ENCODE measurements around the gene NLGN4X.

NLGN4X gene

GRCh38 chrX:6151971-6152370 is 76.7 kb downstream of the NLGN4X start:
- DNase-seq (ENCODE audit: low spot score): no peak

DNA sequence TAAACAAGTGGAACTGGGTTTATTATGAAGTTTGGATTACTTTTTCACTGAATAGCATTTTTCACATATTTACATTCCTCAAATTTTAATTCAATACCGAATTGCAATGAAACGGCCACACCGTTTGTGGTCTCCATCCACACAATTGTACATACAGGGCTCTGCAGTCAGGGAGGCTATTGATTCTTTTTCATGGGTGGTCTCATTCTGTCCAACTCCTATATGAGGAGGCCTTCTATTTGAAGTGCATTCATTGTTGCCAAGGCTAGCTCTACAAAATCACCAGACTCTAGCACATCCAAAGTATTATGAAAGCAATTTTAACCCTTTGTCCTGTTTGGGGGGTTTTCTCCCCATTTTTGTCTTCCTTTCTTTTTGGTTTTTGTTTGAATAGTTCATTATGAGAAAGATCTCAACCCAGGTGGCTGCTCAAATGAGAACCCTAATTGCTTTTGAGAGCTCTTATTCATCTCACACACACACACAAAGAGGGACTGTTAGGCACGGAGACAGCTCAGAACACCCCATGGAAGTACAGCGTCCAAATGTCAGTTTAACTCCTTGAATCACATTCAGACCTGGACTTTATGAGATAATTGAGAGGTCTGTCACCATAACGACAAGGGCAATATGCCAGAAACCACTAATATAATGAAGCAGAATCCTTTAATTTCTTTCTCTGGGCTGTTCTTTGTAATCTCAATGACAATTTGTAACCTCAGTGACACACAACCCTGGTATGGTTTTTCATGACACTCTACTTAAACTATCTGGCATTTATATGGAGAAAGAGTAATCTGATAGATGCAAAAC is 79.4 kb downstream of the NLGN4X start:
- no peak for DNase-seq (ENCODE audit: low spot score)

GRCh38 chrX:6134255-6134654 is 94.4 kb downstream of the NLGN4X start:
- no peak for DNase-seq (ENCODE audit: low spot score)

DNA sequence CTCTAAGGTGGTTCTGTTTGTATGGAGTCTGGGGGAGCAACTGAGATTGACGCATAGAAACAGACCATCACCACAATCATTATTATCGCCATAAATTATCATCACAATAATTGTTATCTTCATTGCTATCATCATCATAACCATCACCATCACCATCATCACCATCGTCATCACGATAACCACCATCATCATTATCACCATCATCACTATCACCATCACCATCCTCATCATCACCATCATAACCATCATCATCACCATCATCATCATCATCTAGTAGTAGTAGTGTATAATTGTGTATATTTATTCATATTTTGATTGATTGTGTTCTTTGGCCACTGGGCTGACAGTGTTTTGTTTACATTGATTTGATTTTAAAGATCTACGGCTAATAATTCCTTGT is 95.7 kb downstream of the NLGN4X start:
- DNase-seq (ENCODE audit: low spot score): no peak

GRCh38 chrX:6131287-6131686 is 97.4 kb downstream of the NLGN4X start:
- no peak for DNase-seq (ENCODE audit: low spot score)

DNA sequence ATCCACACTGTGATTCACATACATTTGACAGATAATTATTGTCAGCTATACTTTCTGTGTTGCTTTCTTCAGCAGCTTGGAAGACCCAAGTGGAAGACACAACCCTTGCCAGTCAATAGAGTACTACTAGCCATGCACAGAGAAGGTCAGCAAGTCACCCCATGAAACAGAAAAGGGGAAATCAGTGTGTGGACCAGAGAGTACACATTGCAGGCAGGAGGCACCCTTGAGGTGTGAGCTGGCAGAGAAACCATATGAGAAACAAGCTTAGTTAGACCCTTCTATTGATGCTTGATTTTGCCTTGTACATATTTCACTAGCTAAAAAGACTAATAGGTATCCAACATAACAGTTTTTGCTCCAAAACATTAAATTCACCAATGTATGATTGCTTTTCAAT is 99.5 kb downstream of the NLGN4X start:
- no peak for DNase-seq (ENCODE audit: low spot score)

DNA sequence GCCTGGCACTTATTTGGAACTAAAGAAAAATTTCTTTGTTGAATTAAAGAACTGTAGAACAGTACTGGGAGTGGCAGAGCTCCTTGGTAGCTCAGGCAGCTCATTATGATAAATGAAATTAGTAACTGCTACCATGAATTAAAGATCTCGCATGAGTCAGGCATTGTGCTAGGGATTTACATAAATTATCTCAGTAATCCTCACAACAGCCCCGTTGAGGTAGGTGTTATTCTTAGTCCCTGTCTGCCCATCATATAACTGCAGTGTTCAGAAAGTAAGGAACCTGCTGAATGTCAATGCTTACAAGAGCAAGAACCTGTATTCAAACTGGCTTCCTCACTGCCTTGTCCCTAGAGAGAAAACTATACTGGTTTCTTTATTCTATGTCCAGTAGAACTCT is 108.3 kb downstream of the NLGN4X start:
- no peak for DNase-seq (ENCODE audit: low spot score)

DNA sequence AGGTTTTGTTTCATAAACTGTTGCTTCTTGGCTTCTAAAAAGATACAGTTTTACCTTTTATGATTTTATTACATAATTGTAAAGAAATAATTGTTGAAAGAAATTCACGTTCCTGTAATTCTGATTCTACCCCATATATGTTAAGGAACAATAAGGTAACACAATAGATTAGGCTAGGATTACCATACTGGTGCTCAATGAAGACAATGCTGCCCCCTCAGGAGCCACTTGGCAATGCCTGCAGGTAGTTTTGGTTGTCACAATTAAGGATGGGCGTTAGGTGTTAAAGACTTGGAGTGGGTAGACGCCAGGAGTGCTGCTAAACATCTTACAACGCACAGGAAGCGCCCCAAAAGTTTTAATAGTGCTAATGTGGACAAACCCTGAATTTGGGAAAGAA is 133.2 kb downstream of the NLGN4X start:
- no peak for DNase-seq (ENCODE audit: low spot score)

- no peak for DNase-seq (ENCODE audit: low spot score)
These were observed 154.1 kb downstream of the NLGN4X start for GRCh38 chrX:6074532-6074931.

GRCh38 chrX:6071731-6072130 is 156.9 kb downstream of the NLGN4X start:
- DNase-seq (ENCODE audit: low spot score): no peak

DNA sequence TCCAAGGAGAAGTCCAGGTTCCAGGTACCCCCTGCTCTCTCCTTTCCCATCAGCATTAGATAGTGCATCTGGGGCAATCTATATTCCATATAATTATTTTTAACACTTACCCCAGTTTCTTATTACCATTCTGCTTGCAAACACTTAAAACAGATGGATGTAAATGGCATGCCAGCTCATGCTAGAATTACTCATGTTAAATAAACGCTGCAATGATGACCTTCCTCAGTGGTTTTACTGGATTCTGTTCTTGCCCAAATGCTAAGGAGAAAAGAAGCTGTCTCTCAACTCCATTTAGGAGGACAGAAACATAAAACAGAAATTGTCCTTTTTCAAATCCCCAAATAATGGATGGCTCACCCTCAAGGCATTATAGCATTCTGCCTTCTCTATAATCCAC is 161.1 kb downstream of the NLGN4X start:
- no peak for DNase-seq (ENCODE audit: low spot score)

GRCh38 chrX:6053141-6053540 is 175.5 kb downstream of the NLGN4X start:
- DNase-seq (ENCODE audit: low spot score): no peak

DNA sequence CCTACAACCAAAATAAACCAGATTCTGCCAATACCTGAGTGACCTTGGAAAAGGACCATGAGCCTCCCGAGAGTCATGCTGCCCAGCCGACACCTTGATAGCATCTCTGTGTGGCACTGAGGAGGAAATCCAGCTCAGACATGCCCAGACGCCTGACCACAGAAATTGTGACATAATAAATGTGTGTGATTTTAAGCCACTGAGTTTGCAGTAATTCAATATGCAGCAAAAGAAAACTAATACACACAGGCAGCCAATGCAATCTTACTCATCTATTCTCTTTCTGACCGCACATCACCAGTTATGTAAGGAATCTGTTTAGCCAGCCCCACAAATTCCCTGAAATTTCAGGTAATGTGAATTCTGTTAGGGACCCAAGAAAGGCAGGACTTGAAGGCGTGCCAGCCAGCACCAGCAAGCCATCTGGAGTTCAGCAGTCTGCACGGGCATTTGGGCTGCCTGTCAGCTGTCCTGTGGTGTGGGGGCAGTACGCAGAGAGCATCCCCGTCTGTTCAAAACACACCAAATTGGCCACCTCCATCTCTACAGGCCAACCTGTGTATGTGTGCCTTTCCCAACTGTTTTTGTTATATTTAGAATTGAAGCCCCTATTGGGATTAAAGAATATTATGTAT is 176.4 kb downstream of the NLGN4X start:
- DNase-seq (ENCODE audit: low spot score): no peak

DNA sequence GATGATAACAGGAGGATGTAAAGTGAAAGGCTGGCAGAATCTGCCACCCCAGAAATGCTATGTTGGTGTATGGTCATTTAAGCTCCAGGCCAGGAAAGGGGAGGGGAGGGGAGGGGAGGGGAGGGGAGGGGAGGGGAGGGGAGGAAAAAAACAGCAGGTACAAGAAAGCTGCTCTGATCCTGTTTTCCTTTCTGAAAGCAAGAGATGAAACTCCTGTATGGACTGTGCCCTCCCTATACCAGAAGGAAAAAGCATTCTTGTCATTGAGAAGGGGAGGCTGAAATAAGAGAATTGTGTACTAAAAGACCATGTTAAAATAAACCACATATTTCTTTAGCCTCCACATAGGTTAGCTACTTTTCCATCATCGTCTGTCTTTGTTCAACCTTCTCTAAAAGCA is 179.5 kb downstream of the NLGN4X start:
- DNase-seq (ENCODE audit: low spot score): no peak

- DNase-seq (ENCODE audit: low spot score): no peak
These were observed 187.0 kb downstream of the NLGN4X start for GRCh38 chrX:6041630-6042029.

GRCh38 chrX:6029014-6029413 is 199.7 kb downstream of the NLGN4X start:
- DNase-seq (ENCODE audit: low spot score): no peak

GRCh38 chrX:6026980-6027379 is 201.7 kb downstream of the NLGN4X start:
- no peak for DNase-seq (ENCODE audit: low spot score)

DNA sequence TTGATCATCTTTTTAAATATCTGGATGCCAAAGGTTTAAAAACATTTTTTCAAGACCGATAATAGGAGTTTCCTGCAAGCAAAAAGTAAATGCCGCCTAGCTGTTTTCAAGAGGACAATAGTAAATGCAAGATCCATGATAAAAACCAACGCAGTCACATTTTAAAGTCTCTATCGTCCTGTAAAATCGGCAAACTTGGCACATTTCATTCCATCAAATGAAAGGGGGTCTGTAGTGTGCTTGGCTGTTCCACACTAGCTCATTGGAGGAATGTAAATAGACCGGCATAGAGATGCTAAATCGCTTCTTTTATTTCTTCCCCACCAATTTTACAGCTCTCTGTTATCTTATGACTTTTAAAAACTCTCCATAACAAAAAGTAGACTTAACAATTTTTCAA is 202.2 kb downstream of the NLGN4X start:
- DNase-seq (ENCODE audit: low spot score): no peak

DNA sequence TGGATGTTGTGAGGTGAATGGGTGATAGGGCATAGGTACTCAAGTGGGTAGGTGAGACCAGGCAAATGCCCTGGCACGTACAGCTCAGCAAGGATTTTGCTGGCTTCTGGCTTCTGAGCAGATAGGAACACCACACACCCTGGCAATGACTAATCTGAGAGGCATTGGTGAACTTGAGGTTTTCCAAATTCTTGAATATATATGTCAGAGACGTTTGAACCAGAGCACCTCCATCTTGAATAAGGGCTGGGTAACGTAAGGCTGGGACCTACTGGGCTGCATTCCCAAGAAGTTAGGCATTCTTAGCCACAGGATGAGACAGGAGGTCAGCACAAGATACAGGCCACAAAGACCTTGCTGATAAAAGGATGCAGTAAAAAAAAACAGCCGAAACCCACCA is 204.5 kb downstream of the NLGN4X start:
- DNase-seq (ENCODE audit: low spot score): no peak

- DNase-seq (ENCODE audit: low spot score): no peak
These were observed 207.2 kb downstream of the NLGN4X start for GRCh38 chrX:6021316-6022091.

GRCh38 chrX:6019076-6019475 is 209.6 kb downstream of the NLGN4X start:
- DNase-seq (ENCODE audit: low spot score): no peak

DNA sequence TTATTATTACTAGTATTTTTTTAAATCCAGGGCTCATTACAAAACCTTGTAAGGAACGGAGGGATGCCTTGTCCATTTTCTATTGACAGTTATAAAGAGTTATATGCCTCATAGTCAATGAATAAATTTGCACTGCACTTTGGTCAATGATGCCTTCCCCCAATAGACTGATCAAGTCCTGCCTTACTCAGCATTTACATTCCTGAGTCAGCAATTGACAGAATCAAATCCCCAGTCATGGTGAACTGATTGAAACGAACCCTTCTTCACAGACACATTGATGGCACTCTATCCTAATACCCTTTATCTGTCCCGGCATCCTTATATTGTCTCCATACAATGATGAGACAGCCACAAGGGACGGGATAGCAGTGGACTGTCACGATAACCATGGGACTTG is 213.2 kb downstream of the NLGN4X start:
- no peak for DNase-seq (ENCODE audit: low spot score)

GRCh38 chrX:6012357-6012756 is 216.3 kb downstream of the NLGN4X start:
- DNase-seq (ENCODE audit: low spot score): no peak

Measured in HuH-7.5 (cell line).